ENCODE measurements around the gene TRIM25. TPM values are rescaled to one million over a fixed set of nuclear protein-coding genes. Genes with fewer than 3 reads are reported as not detected.

TRIM25 gene
- total RNA-seq, 4 donors from 2014 or later, result 25.4 to 38.6 (median 34.6) TPM

GRCh38 chr17:56926270-56926669 lies 12.4 kb upstream of the TRIM25 start:
- intact Hi-C loops (cut with DNase I), result no loop called here
- H3K27me3 ChIP-seq, result no peaks in the 10 kb centered on the region
- DNase-seq, result no peak
- H3K27ac ChIP-seq, result no peak overlapping the region
- H3K4me1 ChIP-seq, result peaks cover 0 to 8% (median 0%) of the 10 kb centered on the region in 3 donors
- peaks cover 0 to 12% (median 0%) of the 10 kb centered on the region in 3 donors for H3K9me3 ChIP-seq
- no peak overlapping the region for H3K4me3 ChIP-seq
- TF ChIP-seq, protein P1, sequence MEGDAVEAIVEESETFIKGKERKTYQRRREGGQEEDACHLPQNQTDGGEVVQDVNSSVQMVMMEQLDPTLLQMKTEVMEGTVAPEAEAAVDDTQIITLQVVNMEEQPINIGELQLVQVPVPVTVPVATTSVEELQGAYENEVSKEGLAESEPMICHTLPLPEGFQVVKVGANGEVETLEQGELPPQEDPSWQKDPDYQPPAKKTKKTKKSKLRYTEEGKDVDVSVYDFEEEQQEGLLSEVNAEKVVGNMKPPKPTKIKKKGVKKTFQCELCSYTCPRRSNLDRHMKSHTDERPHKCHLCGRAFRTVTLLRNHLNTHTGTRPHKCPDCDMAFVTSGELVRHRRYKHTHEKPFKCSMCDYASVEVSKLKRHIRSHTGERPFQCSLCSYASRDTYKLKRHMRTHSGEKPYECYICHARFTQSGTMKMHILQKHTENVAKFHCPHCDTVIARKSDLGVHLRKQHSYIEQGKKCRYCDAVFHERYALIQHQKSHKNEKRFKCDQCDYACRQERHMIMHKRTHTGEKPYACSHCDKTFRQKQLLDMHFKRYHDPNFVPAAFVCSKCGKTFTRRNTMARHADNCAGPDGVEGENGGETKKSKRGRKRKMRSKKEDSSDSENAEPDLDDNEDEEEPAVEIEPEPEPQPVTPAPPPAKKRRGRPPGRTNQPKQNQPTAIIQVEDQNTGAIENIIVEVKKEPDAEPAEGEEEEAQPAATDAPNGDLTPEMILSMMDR (IDR thresholded peaks at IDR 0.05), result no peak
- no peak for TF ChIP-seq POLR2A (IDR thresholded peaks at IDR 0.05)
- H3K36me3 ChIP-seq, result no peaks in the 10 kb centered on the region

DNA sequence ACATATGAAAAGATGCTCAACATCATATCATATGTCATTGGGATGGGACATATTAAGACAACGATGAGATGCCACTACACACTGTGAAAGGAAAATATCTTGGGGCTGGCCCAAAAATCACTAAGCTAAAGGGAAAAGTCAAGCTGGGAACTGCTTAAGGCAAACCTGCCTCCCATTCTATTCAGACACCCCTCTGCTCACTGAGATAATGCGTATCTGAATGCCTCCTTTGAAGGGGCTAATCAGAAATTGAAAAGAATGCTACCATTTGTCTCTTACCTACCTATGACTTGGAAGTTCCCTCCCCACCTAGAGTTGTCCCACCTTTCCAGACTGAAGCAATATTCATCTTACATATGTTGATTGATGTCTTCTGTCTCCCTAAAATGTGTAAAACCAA lies 11.2 kb upstream of the TRIM25 start:
- TF ChIP-seq, protein P1 (IDR thresholded peaks at IDR 0.05), result no peak
- no peak for TF ChIP-seq POLR2A (IDR thresholded peaks at IDR 0.05)
- intact Hi-C loops (cut with DNase I), result no loop called here
- DNase-seq, result no peak
- no peaks in the 10 kb centered on the region for H3K36me3 ChIP-seq
- H3K27me3 ChIP-seq, result no peaks in the 10 kb centered on the region
- no peak overlapping the region for H3K4me3 ChIP-seq
- no peak overlapping the region for H3K27ac ChIP-seq
- WGBS, 2 donors, result 88 to 93% methylated on average over 2 of the region's 2 CpGs
- H3K9me3 ChIP-seq, result peaks cover 0 to 12% (median 0%) of the 10 kb centered on the region in 3 donors
- peaks cover 0 to 8% (median 0%) of the 10 kb centered on the region in 3 donors for H3K4me1 ChIP-seq

DNA sequence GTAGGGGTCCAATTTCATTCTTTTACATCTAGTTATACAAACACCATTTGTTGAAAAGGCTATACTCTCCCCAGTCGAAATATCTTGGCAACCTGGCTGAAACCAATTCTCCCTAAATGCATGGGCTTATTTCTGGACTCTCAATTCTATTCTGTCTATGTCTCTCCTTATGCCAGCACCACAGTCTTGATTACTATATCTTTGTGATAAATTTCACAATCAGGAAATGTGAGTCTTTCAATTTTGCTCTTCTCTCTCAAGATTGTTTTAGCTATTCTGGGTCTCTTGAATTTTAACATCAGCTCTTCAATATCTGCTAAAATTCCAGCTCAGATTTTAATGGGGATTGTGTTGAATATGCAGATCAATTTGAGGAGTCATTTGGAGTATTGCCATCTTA lies 5.9 kb upstream of the TRIM25 start:
- intact Hi-C loops (cut with DNase I), result no loop called here
- no peaks in the 10 kb centered on the region for H3K27me3 ChIP-seq
- H3K4me3 ChIP-seq, result no peak overlapping the region
- peaks cover 18 to 27% (median 18%) of the 10 kb centered on the region in 3 donors for H3K4me1 ChIP-seq
- no peaks in the 10 kb centered on the region for H3K36me3 ChIP-seq
- no peak overlapping the region for H3K27ac ChIP-seq
- WGBS, 2 donors, result 80 to 91% methylated on average over 1 of the region's 1 CpG
- H3K9me3 ChIP-seq, result no peaks in the 10 kb centered on the region
- TF ChIP-seq POLR2A (IDR thresholded peaks at IDR 0.05), result no peak
- TF ChIP-seq, protein P1 (IDR thresholded peaks at IDR 0.05), result no peak
- no peak for DNase-seq

DNA sequence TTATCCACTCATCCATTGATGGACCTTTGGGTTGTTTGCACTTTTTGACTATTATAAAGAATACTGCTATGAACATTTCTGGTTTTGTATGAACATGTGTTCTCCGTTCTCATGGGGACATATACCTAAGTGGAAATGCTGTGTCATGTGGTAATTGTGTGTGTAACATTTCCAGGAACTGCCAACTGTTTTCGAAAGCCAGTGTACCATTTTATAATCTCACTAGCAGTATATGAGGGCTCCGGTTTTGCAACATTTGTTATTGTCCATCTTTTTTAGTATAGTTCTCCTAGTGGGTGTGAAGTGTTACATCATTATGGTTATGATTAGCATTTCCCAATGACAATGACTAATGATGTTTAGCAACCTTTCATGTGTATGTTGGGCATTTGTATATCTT lies 5.1 kb upstream of the TRIM25 start:
- no peak overlapping the region for H3K4me3 ChIP-seq
- H3K4me1 ChIP-seq, result peaks cover 18 to 28% (median 18%) of the 10 kb centered on the region in 3 donors
- H3K36me3 ChIP-seq, result no peaks in the 10 kb centered on the region
- TF ChIP-seq, protein P1 (IDR thresholded peaks at IDR 0.05), result peak in 1 of 6 experiments; percentile 9
- no peak for TF ChIP-seq POLR2A (IDR thresholded peaks at IDR 0.05)
- H3K27me3 ChIP-seq, result no peaks in the 10 kb centered on the region
- DNase-seq, result no peak
- no peaks in the 10 kb centered on the region for H3K9me3 ChIP-seq
- intact Hi-C loops (cut with DNase I), result no loop called here
- 39 to 50% methylated on average over 3 of the region's 3 CpGs for WGBS, 2 donors
- H3K27ac ChIP-seq, result peak overlapping the region in 3 of 4 donors; percentile 16 to 51 (median 51)

DNA sequence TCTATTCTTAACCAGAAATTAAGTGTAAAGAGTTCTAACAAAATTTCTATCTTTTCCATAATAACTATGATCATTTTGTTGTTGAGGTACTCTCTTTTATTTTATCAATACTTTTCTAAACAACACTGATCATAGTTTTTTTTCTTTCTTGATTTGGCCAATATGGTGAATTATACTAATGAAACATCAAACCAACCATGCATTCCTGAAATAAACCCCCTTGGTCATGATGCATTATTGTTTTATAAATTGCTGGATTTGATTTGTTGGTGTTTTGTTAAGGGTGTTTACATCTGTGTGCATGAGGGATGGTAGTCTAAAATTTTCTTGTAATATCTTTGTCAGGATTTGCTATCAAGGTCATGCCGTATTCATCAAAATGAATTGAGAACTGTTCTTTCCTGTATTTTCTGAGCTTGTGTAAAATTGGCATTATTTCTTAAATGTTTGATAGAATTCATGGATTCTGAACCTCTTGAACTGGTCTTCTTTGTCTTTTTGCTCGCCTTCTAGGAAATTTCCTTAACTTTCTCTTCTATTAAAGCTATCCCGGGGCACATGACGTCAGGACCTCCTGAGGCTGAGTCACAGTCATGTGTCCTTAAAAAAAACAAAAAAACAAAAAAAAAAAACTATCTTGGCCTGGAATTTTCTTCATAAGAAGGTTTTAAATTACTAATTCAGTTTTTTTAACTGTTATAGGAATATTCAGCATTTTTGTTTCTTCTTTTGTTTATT lies 3.9 kb upstream of the TRIM25 start:
- WGBS, 2 donors, result 62 to 65% methylated on average over 4 of the region's 4 CpGs
- no peaks in the 10 kb centered on the region for H3K9me3 ChIP-seq
- intact Hi-C loops (cut with DNase I), result no loop called here
- H3K27ac ChIP-seq, result peak overlapping the region in 2 of 4 donors; percentile 96 to 98
- TF ChIP-seq POLR2A (IDR thresholded peaks at IDR 0.05), result no peak
- TF ChIP-seq, protein P1 (IDR thresholded peaks at IDR 0.05), result no peak
- no peaks in the 10 kb centered on the region for H3K27me3 ChIP-seq
- no peak for DNase-seq
- H3K4me3 ChIP-seq, result no peak overlapping the region
- peaks cover 18 to 36% (median 18%) of the 10 kb centered on the region in 3 donors for H3K4me1 ChIP-seq
- H3K36me3 ChIP-seq, result no peaks in the 10 kb centered on the region
